NB4 (cell line): ENCODE data around the gene PRKAR1B.

ENCODE experiments used
- POLR2A ChIP-seq: IDR thresholded peaks from 2 replicates; pipeline ENCODE4 v1.6.1; 2011; ENCODE audit warnings: mild to moderate bottlenecking; ENCODE audit not compliant: insufficient read length; ENCODE audit errors: extremely low read depth
- TF ChIP-seq, protein P1 (sequence below): IDR thresholded peaks from one replicate; pipeline ENCODE4 v1.5.1; 2012; ENCODE audit warnings: low read depth, low read length

- TF ChIP-seq, protein P1, sequence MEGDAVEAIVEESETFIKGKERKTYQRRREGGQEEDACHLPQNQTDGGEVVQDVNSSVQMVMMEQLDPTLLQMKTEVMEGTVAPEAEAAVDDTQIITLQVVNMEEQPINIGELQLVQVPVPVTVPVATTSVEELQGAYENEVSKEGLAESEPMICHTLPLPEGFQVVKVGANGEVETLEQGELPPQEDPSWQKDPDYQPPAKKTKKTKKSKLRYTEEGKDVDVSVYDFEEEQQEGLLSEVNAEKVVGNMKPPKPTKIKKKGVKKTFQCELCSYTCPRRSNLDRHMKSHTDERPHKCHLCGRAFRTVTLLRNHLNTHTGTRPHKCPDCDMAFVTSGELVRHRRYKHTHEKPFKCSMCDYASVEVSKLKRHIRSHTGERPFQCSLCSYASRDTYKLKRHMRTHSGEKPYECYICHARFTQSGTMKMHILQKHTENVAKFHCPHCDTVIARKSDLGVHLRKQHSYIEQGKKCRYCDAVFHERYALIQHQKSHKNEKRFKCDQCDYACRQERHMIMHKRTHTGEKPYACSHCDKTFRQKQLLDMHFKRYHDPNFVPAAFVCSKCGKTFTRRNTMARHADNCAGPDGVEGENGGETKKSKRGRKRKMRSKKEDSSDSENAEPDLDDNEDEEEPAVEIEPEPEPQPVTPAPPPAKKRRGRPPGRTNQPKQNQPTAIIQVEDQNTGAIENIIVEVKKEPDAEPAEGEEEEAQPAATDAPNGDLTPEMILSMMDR: no peak
- TF ChIP-seq POLR2A: no peak
Observed at GRCh38 chr7:594920-595620, 132.0 kb downstream of the PRKAR1B start.
